ENCODE results near the gene RPTOR. TPM values are rescaled to one million over a fixed set of nuclear protein-coding genes. Genes with fewer than 3 reads are reported as not detected.

The RPTOR gene
- total RNA-seq, 2 experiments from 2014 or later: 45.3 to 49.1 TPM

- H3K4me3 Mint-ChIP-seq: no peak overlapping the region
- H3K27me3 Mint-ChIP-seq: no peaks in the 10 kb centered on the region
- no peak for TF ChIP-seq CTCF (IDR thresholded peaks at IDR 0.05)
- intact Hi-C loops (cut with micrococcal nuclease): no loop called here
- ChIA-PET POLR2A (interaction anchor here (0.8 kb wide), 1 partner anchor 11 kb away, joined by 4 read pairs; no protein-coding TSS in a partner anchor), CTCF (interaction anchor here (0.9 to 1.1 kb wide), 2 partner anchors 9 to 142 kb away, joined by 3 read pairs; no protein-coding TSS in a partner anchor)
- no peak overlapping the region for H3K27ac Mint-ChIP-seq
- no peaks in the 10 kb centered on the region for H3K9me3 Mint-ChIP-seq
- H3K36me3 Mint-ChIP-seq (ENCODE audit: low read depth): peaks cover 12% of the 10 kb centered on the region
- H3K4me1 Mint-ChIP-seq (ENCODE audit: low read depth): peaks cover 42% of the 10 kb centered on the region
- no peak for DNase-seq
- no peak for ATAC-seq
Observed at GRCh38 chr17:80716986-80717719, 172.5 kb downstream of the RPTOR start.

- no peaks in the 10 kb centered on the region for H3K9me3 Mint-ChIP-seq
- no peak overlapping the region for H3K4me3 Mint-ChIP-seq
- intact Hi-C loops (cut with micrococcal nuclease): no loop called here
- ChIA-PET POLR2A (interaction anchor here (0.8 kb wide), 1 partner anchor 11 kb away, joined by 4 read pairs; no protein-coding TSS in a partner anchor), CTCF (interaction anchor here (0.9 to 1.1 kb wide), 2 partner anchors 9 to 142 kb away, joined by 3 read pairs; no protein-coding TSS in a partner anchor)
- peaks cover 12% of the 10 kb centered on the region for H3K36me3 Mint-ChIP-seq (ENCODE audit: low read depth)
- no peak for DNase-seq
- H3K27me3 Mint-ChIP-seq: no peaks in the 10 kb centered on the region
- peaks cover 43% of the 10 kb centered on the region for H3K4me1 Mint-ChIP-seq (ENCODE audit: low read depth)
- no peak overlapping the region for H3K27ac Mint-ChIP-seq
- TF ChIP-seq CTCF (IDR thresholded peaks at IDR 0.05): no peak
- no peak for ATAC-seq
Observed at GRCh38 chr17:80717720-80718083, 173.1 kb downstream of the RPTOR start.

GRCh38 chr17:80718428-80718827 is 173.8 kb downstream of the RPTOR start:
- DNase-seq (no peak), ATAC-seq (no peak)
- no peak for TF ChIP-seq CTCF (IDR thresholded peaks at IDR 0.05)
- H3K9me3 Mint-ChIP-seq: no peaks in the 10 kb centered on the region
- ChIA-PET POLR2A (interaction anchor here (0.8 kb wide), 1 partner anchor 12 kb away, joined by 4 read pairs; no protein-coding TSS in a partner anchor), CTCF (no interaction called here)
- intact Hi-C loops (cut with micrococcal nuclease): no loop called here
- peaks cover 45% of the 10 kb centered on the region for H3K4me1 Mint-ChIP-seq (ENCODE audit: low read depth)
- H3K4me3 Mint-ChIP-seq: no peak overlapping the region
- H3K27me3 Mint-ChIP-seq: no peaks in the 10 kb centered on the region
- peak overlapping the region; percentile 22 for H3K27ac Mint-ChIP-seq
- H3K36me3 Mint-ChIP-seq (ENCODE audit: low read depth): peaks cover 12% of the 10 kb centered on the region

GRCh38 chr17:80719449-80719848 is 174.8 kb downstream of the RPTOR start:
- intact Hi-C loops (cut with micrococcal nuclease): no loop called here
- H3K4me3 Mint-ChIP-seq: no peak overlapping the region
- no peak overlapping the region for H3K27ac Mint-ChIP-seq
- ChIA-PET POLR2A (interaction anchor here (1.5 kb wide), 1 partner anchor 16 kb away, joined by 3 read pairs; no protein-coding TSS in a partner anchor), CTCF (no interaction called here)
- H3K4me1 Mint-ChIP-seq (ENCODE audit: low read depth): peaks cover 48% of the 10 kb centered on the region
- H3K9me3 Mint-ChIP-seq: no peaks in the 10 kb centered on the region
- DNase-seq: no peak
- ATAC-seq: no peak
- TF ChIP-seq CTCF (IDR thresholded peaks at IDR 0.05): no peak
- H3K36me3 Mint-ChIP-seq (ENCODE audit: low read depth): peaks cover 10% of the 10 kb centered on the region
- H3K27me3 Mint-ChIP-seq: no peaks in the 10 kb centered on the region

All from activated CD8-positive, alpha-beta T cell treated with anti-CD3 and anti-CD28 coated beads for 36 hours (primary cell).